GM23338 (cell line): ENCODE results near the gene TM9SF4. TPM values are rescaled to one million over a fixed set of nuclear protein-coding genes. Genes with fewer than 3 reads are reported as not detected.

Source experiments
- ATAC-seq: fragments of 200-7000 bp; cut with Tn5 transposase; 3 replicates; pipeline ENCODE4 v1.9.1; 2020
- DNase-seq: peaks from one replicate; pipeline ENCODE4 v3.0.0-alpha.2; 2015; ENCODE audit warnings: low spot score
- H2AFZ ChIP-seq: fragments of 200-600 bp; sonication (generic); 2 replicates; pipeline ENCODE4 v1.8.0; 2016; ENCODE audit warnings: antibody characterized with exemption, mild to moderate bottlenecking, moderate library complexity
- H3F3A ChIP-seq: fragments of 200-600 bp; sonication (generic); replicated peaks from 2 replicates; pipeline ENCODE4 v1.8.0; 2017; ENCODE audit warnings: antibody characterized with exemption, mixed run types, low read depth
- H3K27ac ChIP-seq: fragments of 200-600 bp; sonication (generic); 2 replicates; pipeline ENCODE4 v1.6.1; 2016; ENCODE audit warnings: low read depth
- H3K27me3 ChIP-seq: fragments of 200-600 bp; sonication (generic); 2 replicates; pipeline ENCODE4 v1.8.0; 2016; ENCODE audit warnings: mild to moderate bottlenecking, mixed run types, moderate library complexity; ENCODE audit not compliant: insufficient read depth
- H3K36me3 ChIP-seq: fragments of 200-600 bp; sonication (generic); 2 replicates; pipeline ENCODE4 v1.8.0; 2016; ENCODE audit warnings: mild to moderate bottlenecking; ENCODE audit not compliant: insufficient read depth
- H3K4me1 ChIP-seq: fragments of 200-600 bp; sonication (generic); 2 replicates; pipeline ENCODE4 v1.8.0; 2016; ENCODE audit warnings: mild to moderate bottlenecking, moderate library complexity; ENCODE audit not compliant: insufficient read depth
- H3K4me2 ChIP-seq: fragments of 200-600 bp; sonication (generic); 2 replicates; pipeline ENCODE4 v1.7.1; 2017; ENCODE audit warnings: mixed run types
- H3K4me3 ChIP-seq: fragments of 200-600 bp; sonication (generic); 2 replicates; pipeline ENCODE4 v1.6.1; 2016; ENCODE audit warnings: mixed run types
- H3K79me2 ChIP-seq: fragments of 200-600 bp; sonication (generic); replicated peaks from 2 replicates; pipeline ENCODE4 v1.8.0; 2017; ENCODE audit warnings: mild to moderate bottlenecking; ENCODE audit not compliant: insufficient read depth
- H3K9me2 ChIP-seq: fragments of 200-600 bp; sonication (generic); 2 replicates; pipeline ENCODE4 v1.8.0; 2017; ENCODE audit not compliant: insufficient read depth
- H4K20me1 ChIP-seq: fragments of 200-600 bp; sonication (generic); replicated peaks from 2 replicates; pipeline ENCODE4 v1.8.0; 2017; ENCODE audit warnings: mild to moderate bottlenecking; ENCODE audit not compliant: insufficient read depth
- H3K27ac Mint-ChIP-seq: 2 replicates; pipeline ENCODE4 v1.8.0; 2020; ENCODE audit warnings: inconsistent platforms, mild to moderate bottlenecking, moderate library complexity, mixed read lengths
- H3K27me3 Mint-ChIP-seq: 3 replicates; pipeline ENCODE4 v1.8.0; 2022; ENCODE audit warnings: low read depth, mild to moderate bottlenecking, moderate library complexity, mixed read lengths, inconsistent platforms; ENCODE audit not compliant: insufficient read depth, poor library complexity
- H3K36me3 Mint-ChIP-seq: 3 replicates; pipeline ENCODE4 v1.8.0; 2021; ENCODE audit warnings: low read depth, mild to moderate bottlenecking, inconsistent platforms, moderate library complexity, mixed read lengths
- H3K4me1 Mint-ChIP-seq: 3 replicates; pipeline ENCODE4 v1.8.0; 2020; ENCODE audit warnings: mild to moderate bottlenecking, inconsistent platforms, mixed read lengths
- H3K4me3 Mint-ChIP-seq: 3 replicates; pipeline ENCODE4 v1.8.0; 2021; ENCODE audit warnings: moderate library complexity, mild to moderate bottlenecking, inconsistent platforms, mixed read lengths
- H3K9me3 Mint-ChIP-seq: 3 replicates; pipeline ENCODE4 v1.8.0; 2020; ENCODE audit warnings: moderate library complexity, mild to moderate bottlenecking, inconsistent platforms, mixed read lengths
- CREB1 ChIP-seq: fragments of 250-450 bp; sonication (Bioruptor Pico); IDR thresholded peaks from 2 replicates; pipeline ENCODE4 v1.5.0; 2020; ENCODE audit warnings: low read depth, mild to moderate bottlenecking, moderate library complexity
- CTCF ChIP-seq, 2 experiments: fragments of 200-600 bp in 1 of 2; sonication (generic) in 1 of 2; conservative IDR thresholded peaks; 2 replicates each; pipeline versions ENCODE4 v1.5.1 to v1.6.1; 2016 to 2017; ENCODE audit warnings: antibody characterized with exemption in 2 of 2, low read depth in 2 of 2, mild to moderate bottlenecking in 2 of 2, moderate library complexity in 1 of 2
- ETS1 ChIP-seq: IDR thresholded peaks from 2 replicates; pipeline ENCODE4 v1.6.1; 2016; ENCODE audit warnings: antibody characterized with exemption
- EZH2 ChIP-seq: fragments of 200-600 bp; sonication (generic); IDR thresholded peaks from one replicate; pipeline ENCODE4 v1.8.0; 2017; ENCODE audit warnings: antibody characterized with exemption, mild to moderate bottlenecking, low read depth; ENCODE audit not compliant: unreplicated experiment
- EZH2phosphoT487 ChIP-seq: fragments of 200-600 bp; sonication (generic); IDR thresholded peaks from one replicate; pipeline ENCODE4 v1.8.1; 2018; ENCODE audit warnings: antibody characterized with exemption; ENCODE audit not compliant: unreplicated experiment
- JUNB ChIP-seq: IDR thresholded peaks from one replicate; pipeline ENCODE4 v1.6.1; 2016; ENCODE audit warnings: antibody characterized with exemption; ENCODE audit not compliant: unreplicated experiment
- NANOG ChIP-seq: IDR thresholded peaks from 2 replicates; pipeline ENCODE4 v1.6.1; 2016; ENCODE audit warnings: antibody characterized with exemption, borderline replicate concordance
- POLR2AphosphoS5 ChIP-seq: IDR thresholded peaks from 2 replicates; pipeline ENCODE4 v1.6.1; 2016; ENCODE audit warnings: antibody characterized with exemption, low read depth
- REST ChIP-seq: IDR thresholded peaks from one replicate; pipeline ENCODE4 v1.6.1; 2018; ENCODE audit warnings: antibody characterized with exemption; ENCODE audit not compliant: unreplicated experiment
- STAT1 ChIP-seq: IDR thresholded peaks from one replicate; pipeline ENCODE4 v1.6.1; 2016; ENCODE audit warnings: antibody characterized with exemption; ENCODE audit not compliant: unreplicated experiment
- ZNF114 ChIP-seq: fragments of 250-450 bp; sonication (Bioruptor Pico); IDR thresholded peaks from 2 replicates; pipeline ENCODE4 v1.5.0; 2020; ENCODE audit warnings: mild to moderate bottlenecking, moderate library complexity
- ZNF331 ChIP-seq: fragments of 250-450 bp; sonication (Bioruptor Pico); IDR thresholded peaks from 2 replicates; pipeline ENCODE4 v1.5.0; 2020; ENCODE audit warnings: low read depth, mild to moderate bottlenecking, moderate library complexity
- ZNF462 ChIP-seq: fragments of 250-450 bp; sonication (Bioruptor Pico); IDR thresholded peaks from 2 replicates; pipeline ENCODE4 v1.5.0; 2020; ENCODE audit warnings: mild to moderate bottlenecking, moderate library complexity
- polyA plus RNA-seq: library from polyadenylated mRNA; unstranded; fragments of >200 nt; fragmentation: Nextera tagmentation; extraction: Ambion mirVana; gene quantifications from 2 replicates; pipeline ENCODE4 v1.2.1, GENCODE V29; 2016
- total RNA-seq: library from RNA; depleted of rRNA; stranded (reverse); fragments of >200 nt; shearing (Covaris generic); gene quantifications from 2 replicates; pipeline ENCODE4 v1.2.3, GENCODE V29; 2014

Gene TM9SF4
- total and polyA plus RNA-seq, 2 experiments from 2014 or later: 20.4 to 52.6 TPM

- no peaks in the 10 kb centered on the region for H3K79me2 ChIP-seq
- Mint-ChIP-seq H3K4me1 (no peaks in the 10 kb centered on the region), H3K9me3 (peaks cover 13% of the 10 kb centered on the region), H3K27me3 (peaks cover 6% of the 10 kb centered on the region), H3K27ac (no peak overlapping the region), H3K36me3 (peaks cover 8% of the 10 kb centered on the region), H3K4me3 (no peak overlapping the region)
- DNase-seq (no peak), ATAC-seq (no peak)
- H3K36me3 ChIP-seq: no peaks in the 10 kb centered on the region
- peaks cover 7% of the 10 kb centered on the region; the same call in 1 of the 2 replicates for H3F3A ChIP-seq
- H4K20me1 ChIP-seq: 0 out of 2 replicates have a peak, but pooled peaks cover 4% of the 10 kb centered on the region
- TF ChIP-seq ZNF114 (no peak), EZH2phosphoT487 (no peak), ZNF462 (CRISPR knock-in tag) (no peak), POLR2AphosphoS5 (no peak), JUNB (no peak), REST (no peak), EZH2 (no peak), NANOG (no peak), ZNF331 (CRISPR knock-in tag) (no peak), CREB1 (CRISPR knock-in tag) (no peak), ETS1 (no peak), CTCF (conservative IDR thresholded peaks at IDR 0.05; ENCODE audit: low read depth in 2 of 2) (no peak), STAT1 (no peak)
- no peak overlapping the region for H3K27ac ChIP-seq
- H2AFZ ChIP-seq: no peak overlapping the region
- peaks cover 8% of the 10 kb centered on the region for H3K9me2 ChIP-seq
- no peak overlapping the region for H3K4me3 ChIP-seq
- H3K27me3 ChIP-seq: no peaks in the 10 kb centered on the region
- no peak overlapping the region for H3K4me2 ChIP-seq
- no peaks in the 10 kb centered on the region for H3K4me1 ChIP-seq
Measured at GRCh38 chr20:32181606-32182005, 72.1 kb downstream of the TM9SF4 start.
